ENCODE results near the gene DCHS2. TPM values are rescaled to one million over a fixed set of nuclear protein-coding genes. Genes with fewer than 3 reads are reported as not detected.

The DCHS2 gene
- polyA plus RNA-seq, 6 donors from 2014 or later, result 0.08 to 0.44 (median 0.26) TPM; not detected in 1

DNA sequence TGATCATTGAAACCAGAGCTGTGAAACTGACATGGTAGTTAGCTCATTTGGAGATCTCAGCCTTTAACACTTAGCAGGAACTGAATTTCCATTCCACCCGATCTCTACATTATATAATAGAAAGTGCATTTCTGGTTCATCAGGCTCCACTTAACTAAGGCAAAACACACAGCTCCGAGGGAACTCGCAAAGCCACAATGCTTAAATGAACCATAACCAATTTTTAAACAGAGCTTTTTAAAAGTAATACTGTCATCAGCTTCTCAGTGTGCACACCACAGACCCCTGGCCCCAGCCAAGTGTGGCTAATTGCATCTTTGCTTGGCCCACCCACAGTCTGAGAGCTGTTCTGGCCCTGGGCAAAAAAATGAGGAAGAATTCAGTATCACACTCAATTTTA, 66.1 kb downstream of the DCHS2 start:
- Mint-ChIP-seq H3K9me3 (peaks cover 0 to 1% (median 0%) of the 10 kb centered on the region in 7 donors), H3K4me3 (peak overlapping the region in 4 of 8 donors; percentile 19 to 81 (median 60)), H3K27ac (peak overlapping the region in 3 of 6 donors; percentile 46 to 78 (median 75)), H3K27me3 (peaks cover 15 to 18% (median 16%) of the 10 kb centered on the region in 3 donors), H3K4me1 (peaks cover 25 to 49% (median 30%) of the 10 kb centered on the region in 3 donors), H3K36me3 (no peaks in the 10 kb centered on the region)
- ATAC-seq (ENCODE audit: low read depth in 2 of 2), result peak; percentile 76
- DNase-seq, result peak; percentile 45

DNA sequence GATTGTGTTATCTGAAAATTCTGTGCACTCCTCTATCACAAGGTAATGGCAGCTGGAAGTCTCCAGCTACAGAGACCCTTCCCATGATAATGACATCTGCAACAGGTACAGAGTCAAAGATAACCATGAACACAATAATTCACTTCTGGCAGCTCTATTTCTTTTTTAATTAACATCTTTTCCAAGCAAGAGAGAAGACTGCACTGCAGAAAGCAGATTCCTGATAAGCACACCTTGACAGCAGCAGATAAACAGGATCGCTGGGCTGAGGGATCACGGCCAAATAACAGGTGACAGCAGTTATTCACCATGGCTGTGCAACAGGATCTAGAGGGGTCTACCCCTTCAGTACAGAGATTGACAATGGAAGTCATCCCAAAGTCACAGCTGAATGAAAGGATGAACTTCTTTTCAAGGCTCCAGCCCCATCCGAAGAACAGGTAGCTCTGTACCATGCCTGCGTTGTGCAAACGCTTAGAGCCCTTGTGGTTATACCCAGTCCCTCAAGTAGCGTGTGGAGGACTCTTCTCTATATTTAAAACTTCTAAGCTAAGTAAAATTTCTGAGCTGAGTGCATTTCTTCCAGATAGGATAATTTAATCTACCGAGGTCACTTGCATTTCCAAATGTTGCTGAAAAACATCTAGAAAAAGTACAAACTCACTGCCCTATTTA, 66.7 kb downstream of the DCHS2 start:
- DNase-seq (no peak), ATAC-seq (ENCODE audit: low read depth in 2 of 2) (no peak)
- Mint-ChIP-seq H3K9me3 (peaks cover 0 to 2% (median 0%) of the 10 kb centered on the region in 7 donors), H3K27ac (peak overlapping the region in 1 of 6 donors; percentile 78), H3K36me3 (no peaks in the 10 kb centered on the region), H3K4me3 (peak overlapping the region in 3 of 8 donors; percentile 19 to 81 (median 43)), H3K4me1 (peaks cover 29 to 55% (median 35%) of the 10 kb centered on the region in 3 donors), H3K27me3 (peaks cover 12 to 14% (median 13%) of the 10 kb centered on the region in 3 donors)

DNA sequence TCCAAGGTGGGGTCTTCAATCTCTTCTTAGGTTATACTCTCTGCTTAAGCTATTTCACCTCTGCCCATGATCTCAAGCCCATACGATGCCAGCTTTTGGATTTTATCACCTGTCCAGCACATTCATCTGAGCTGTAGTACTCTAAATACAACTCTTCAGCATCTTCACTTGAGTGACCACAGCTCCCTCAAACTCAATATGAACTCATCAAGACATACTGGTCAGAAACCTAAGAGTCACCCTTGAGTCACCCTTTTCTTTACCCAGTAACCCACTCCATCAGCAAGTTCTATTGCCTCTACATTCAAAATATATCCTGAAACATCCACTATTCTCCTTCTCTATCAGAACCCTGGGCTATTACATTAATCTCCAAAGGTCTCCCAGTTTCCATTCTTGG, 69.4 kb downstream of the DCHS2 start:
- ATAC-seq (ENCODE audit: low read depth in 2 of 2) (no peak), DNase-seq (no peak)
- Mint-ChIP-seq H3K36me3 (no peaks in the 10 kb centered on the region), H3K27me3 (no peaks in the 10 kb centered on the region), H3K9me3 (peaks cover 0 to 7% (median 0%) of the 10 kb centered on the region in 7 donors), H3K4me1 (peaks cover 36 to 61% (median 40%) of the 10 kb centered on the region in 3 donors), H3K4me3 (peak overlapping the region in 5 of 8 donors; percentile 9 to 71 (median 32)), H3K27ac (peak overlapping the region in 2 of 6 donors; percentile 2 to 32)

DNA sequence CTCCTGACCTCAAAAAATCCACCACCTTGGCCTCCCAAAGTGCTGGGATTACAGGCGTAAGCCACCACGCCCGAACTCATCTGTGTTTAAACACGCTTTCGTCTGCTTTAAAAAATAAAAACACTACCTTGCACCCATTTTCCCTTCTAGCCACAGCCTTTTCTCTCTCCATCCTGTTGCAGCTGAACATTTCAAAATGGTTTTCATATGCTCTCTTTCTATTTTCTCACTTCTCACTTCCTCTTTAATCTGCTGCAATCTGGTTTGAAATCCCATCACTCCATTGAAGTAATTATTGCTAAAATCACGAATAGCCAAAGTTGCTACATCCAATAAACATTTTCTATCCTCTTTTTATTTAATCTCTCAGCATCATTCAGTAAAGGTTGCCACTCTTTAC, 70.0 kb downstream of the DCHS2 start:
- ATAC-seq (ENCODE audit: low read depth in 2 of 2) (peak; percentile 33 to 42), DNase-seq (no peak)
- peaks cover 0 to 7% (median 2%) of the 10 kb centered on the region in 7 donors for H3K9me3 Mint-ChIP-seq
- H3K4me1 Mint-ChIP-seq, result peaks cover 42 to 66% (median 46%) of the 10 kb centered on the region in 3 donors
- H3K27me3 Mint-ChIP-seq, result no peaks in the 10 kb centered on the region
- peak overlapping the region in 5 of 6 donors; percentile 0 to 45 (median 2) for H3K27ac Mint-ChIP-seq
- H3K4me3 Mint-ChIP-seq, result peak overlapping the region in 7 of 8 donors; percentile 9 to 71 (median 32)
- H3K36me3 Mint-ChIP-seq, result no peaks in the 10 kb centered on the region

DNA sequence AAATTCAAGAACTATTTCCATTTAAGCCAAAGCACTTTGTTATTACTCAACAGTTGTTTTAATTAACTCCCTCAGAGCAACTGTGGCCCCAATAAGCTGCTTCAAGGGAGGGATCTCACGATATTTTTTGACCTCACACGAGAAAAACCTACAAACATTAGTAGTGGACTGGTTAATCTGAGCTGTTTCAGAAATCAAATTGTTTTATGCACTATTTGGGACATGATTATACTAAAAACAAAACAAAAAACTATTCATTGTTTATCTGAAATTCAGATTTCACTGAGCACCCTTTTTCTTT, 74.3 kb downstream of the DCHS2 start:
- Mint-ChIP-seq H3K27me3 (no peaks in the 10 kb centered on the region), H3K9me3 (peaks cover 0 to 7% (median 2%) of the 10 kb centered on the region in 7 donors), H3K4me1 (peaks cover 39 to 57% (median 43%) of the 10 kb centered on the region in 3 donors), H3K27ac (peak overlapping the region; percentile 98 to 100 (median 99)), H3K36me3 (no peaks in the 10 kb centered on the region), H3K4me3 (peak overlapping the region; percentile 91 to 99 (median 95))
- ATAC-seq (ENCODE audit: low read depth in 2 of 2) (no peak), DNase-seq (no peak)

DNA sequence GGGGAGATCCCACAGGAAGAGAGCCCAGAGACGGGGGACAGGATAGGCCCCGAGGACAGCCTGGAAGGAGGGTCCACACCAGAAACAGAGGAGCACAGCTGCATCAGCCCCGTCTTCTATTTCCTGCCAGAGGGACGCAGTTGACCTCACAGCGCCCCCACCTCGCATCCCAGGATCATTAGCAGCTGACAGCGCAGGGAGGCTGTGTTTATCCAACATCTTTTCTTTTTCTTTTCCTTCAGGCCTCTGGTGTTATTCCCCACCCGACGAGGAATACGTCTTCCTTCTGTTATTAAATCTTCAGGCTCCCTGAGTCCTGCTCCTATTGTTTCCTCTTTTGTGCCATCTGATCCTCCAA, 75.4 kb downstream of the DCHS2 start:
- Mint-ChIP-seq H3K27me3 (no peaks in the 10 kb centered on the region), H3K4me1 (peaks cover 29 to 46% (median 32%) of the 10 kb centered on the region in 3 donors), H3K4me3 (peak overlapping the region; percentile 91 to 99 (median 95)), H3K27ac (peak overlapping the region; percentile 98 to 100 (median 99)), H3K36me3 (peaks cover 0 to 2% of the 10 kb centered on the region in 2 donors), H3K9me3 (peaks cover 0 to 7% (median 2%) of the 10 kb centered on the region in 7 donors)
- DNase-seq (no peak), ATAC-seq (ENCODE audit: low read depth in 2 of 2) (peak; percentile 10 to 13)

DNA sequence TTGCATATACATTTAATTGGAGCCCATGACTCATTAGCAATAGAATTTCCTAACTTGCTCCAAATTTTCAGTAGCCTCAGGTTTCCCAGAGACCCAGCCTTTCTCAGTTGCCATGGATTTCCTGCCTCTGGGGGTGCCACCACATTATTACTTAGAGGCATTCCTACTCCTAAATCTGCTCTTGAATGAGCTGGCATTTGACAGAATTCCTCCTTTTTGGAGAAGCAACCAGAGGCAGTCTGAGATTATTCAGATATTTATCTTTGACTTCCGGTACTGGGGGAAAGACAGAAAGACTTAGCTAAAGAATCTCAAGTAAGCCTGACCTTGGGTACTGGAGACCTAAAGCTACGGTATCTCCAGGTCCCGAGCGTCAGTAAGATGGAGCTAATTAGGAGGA, 76.3 kb downstream of the DCHS2 start:
- Mint-ChIP-seq H3K4me3 (peak overlapping the region in 6 of 8 donors; percentile 37 to 95 (median 66)), H3K27me3 (peaks cover 0 to 6% (median 0%) of the 10 kb centered on the region in 3 donors), H3K9me3 (peaks cover 0 to 9% (median 6%) of the 10 kb centered on the region in 7 donors), H3K27ac (peak overlapping the region in 4 of 6 donors; percentile 44 to 99 (median 83)), H3K36me3 (peaks cover 0 to 10% of the 10 kb centered on the region in 2 donors), H3K4me1 (peaks cover 29 to 39% (median 31%) of the 10 kb centered on the region in 3 donors)
- DNase-seq, result no peak
- ATAC-seq (ENCODE audit: low read depth in 2 of 2), result no peak

DNA sequence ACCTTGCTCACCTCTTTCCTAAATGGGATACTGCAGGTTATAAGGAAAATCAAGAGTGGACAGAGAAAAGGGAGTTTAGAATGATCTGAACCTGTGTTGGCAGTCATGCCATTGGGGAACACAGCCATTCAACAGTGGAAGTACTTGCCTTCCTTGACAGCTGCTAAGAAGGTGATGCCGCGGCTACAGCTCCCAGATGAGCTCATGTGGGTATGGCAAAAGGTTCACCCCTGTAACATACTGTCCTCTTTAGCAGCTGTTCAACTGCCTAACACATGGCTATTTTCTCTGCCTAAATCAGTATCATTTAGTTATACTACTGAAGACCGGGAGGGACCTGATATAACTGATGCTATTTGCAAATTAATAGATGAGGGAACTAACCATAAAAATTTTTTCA, 76.8 kb downstream of the DCHS2 start:
- DNase-seq (no peak), ATAC-seq (ENCODE audit: low read depth in 2 of 2) (no peak)
- H3K36me3 Mint-ChIP-seq, result peaks cover 0 to 10% of the 10 kb centered on the region in 2 donors
- peaks cover 0 to 9% (median 4%) of the 10 kb centered on the region in 7 donors for H3K9me3 Mint-ChIP-seq
- H3K27ac Mint-ChIP-seq, result peak overlapping the region in 2 of 6 donors; percentile 3 to 79
- H3K27me3 Mint-ChIP-seq, result peaks cover 0 to 7% (median 0%) of the 10 kb centered on the region in 3 donors
- H3K4me3 Mint-ChIP-seq, result peak overlapping the region in 2 of 8 donors; percentile 30 to 56
- peaks cover 23 to 34% (median 26%) of the 10 kb centered on the region in 3 donors for H3K4me1 Mint-ChIP-seq

DNA sequence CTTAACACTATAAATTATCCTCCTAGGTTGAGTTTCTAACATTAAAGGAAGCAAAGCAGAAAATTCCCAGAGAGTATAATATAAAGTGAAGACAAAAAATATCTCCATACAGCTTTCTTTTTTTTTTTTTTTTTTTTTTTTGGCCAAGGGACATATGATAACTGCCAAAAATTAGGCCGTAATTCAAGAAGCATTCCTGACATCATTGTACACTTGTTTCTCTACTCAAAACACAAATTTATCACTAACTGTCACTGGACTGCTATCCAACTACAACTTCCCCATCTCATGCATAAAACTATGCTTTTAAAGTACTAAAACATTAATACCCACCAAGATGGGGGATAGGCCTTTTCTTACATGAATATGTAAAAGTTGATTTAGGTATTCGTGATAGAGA, 77.2 kb downstream of the DCHS2 start:
- peaks cover 0 to 11% (median 0%) of the 10 kb centered on the region in 3 donors for H3K27me3 Mint-ChIP-seq
- ATAC-seq (ENCODE audit: low read depth in 2 of 2), result no peak
- H3K4me3 Mint-ChIP-seq, result peak overlapping the region in 2 of 8 donors; percentile 30 to 56

DNA sequence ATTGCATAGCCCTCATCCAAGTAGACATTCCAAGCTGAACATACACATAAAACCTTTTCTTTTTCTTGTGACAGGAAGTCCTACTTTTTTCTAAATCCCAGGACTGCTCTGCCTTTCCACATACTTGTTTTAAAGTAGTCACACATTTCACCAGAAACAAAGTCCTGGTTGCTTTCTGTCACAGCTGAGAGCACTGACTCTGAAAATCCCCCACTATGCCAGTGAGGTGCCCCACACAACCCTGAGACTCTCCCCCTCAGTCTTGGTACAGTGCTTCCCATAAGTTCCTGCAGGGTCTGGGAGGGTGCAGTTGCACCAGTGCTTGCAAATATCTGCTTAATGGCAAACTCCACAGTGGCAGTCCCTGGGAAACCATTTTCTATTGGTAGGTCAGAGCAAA, 84.2 kb downstream of the DCHS2 start:
- Mint-ChIP-seq H3K9me3 (peaks cover 0 to 8% (median 5%) of the 10 kb centered on the region in 7 donors), H3K4me3 (peak overlapping the region in 3 of 8 donors; percentile 32 to 40 (median 35)), H3K36me3 (peaks cover 0 to 10% of the 10 kb centered on the region in 2 donors), H3K27ac (peak overlapping the region in 3 of 6 donors; percentile 24 to 65 (median 59)), H3K4me1 (peaks cover 21 to 27% (median 22%) of the 10 kb centered on the region in 3 donors), H3K27me3 (peaks cover 0 to 13% (median 0%) of the 10 kb centered on the region in 3 donors)
- no peak for DNase-seq
- peak; percentile 42 to 50 for ATAC-seq (ENCODE audit: low read depth in 2 of 2)

More for the DNA sequence above, 77.2 kb downstream of the DCHS2 start:
- peaks cover 0 to 9% (median 4%) of the 10 kb centered on the region in 7 donors for H3K9me3 Mint-ChIP-seq
- H3K4me1 Mint-ChIP-seq, result peaks cover 20 to 32% (median 26%) of the 10 kb centered on the region in 3 donors
- DNase-seq, result no peak
- H3K27ac Mint-ChIP-seq, result peak overlapping the region in 1 of 6 donors; percentile 79
- H3K36me3 Mint-ChIP-seq, result peaks cover 0 to 10% of the 10 kb centered on the region in 2 donors

DNA sequence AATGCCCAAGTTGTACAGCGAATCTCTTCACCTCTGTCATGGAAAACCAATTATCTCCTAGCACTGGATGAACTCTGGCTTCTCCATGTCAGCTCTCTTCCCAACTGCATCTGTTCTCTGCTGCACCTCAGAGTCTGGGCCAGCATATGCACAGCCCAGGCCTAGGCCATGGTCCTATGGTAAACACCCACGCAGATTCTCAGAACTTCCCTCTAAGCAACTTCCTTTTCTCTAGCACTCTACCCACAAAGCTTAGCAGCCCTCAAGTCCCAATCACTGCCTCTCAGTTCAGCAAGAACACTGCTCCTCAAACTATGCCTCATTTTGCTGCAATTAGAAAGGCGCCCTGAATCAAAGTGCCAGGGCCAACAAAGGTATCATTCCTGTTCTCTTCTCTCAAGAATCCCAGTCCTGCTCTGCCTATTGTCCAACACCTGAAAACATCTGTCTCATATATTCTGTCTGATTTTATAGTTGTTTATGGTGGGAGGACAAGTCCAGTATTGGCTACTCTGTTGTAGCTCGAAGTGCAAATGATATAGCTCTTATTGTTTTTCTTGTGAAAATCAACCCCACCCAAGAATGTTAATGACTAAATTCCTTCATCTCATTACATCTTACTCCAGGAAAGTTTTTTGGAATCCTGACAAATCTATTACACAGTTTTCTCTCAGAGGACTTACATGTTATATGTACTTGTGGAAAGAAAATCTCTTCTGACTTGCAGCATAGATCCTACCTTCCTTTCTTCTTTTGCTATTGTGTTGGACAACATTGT, 85.4 kb downstream of the DCHS2 start:
- H3K9me3 Mint-ChIP-seq, result peaks cover 0 to 9% (median 5%) of the 10 kb centered on the region in 7 donors
- ATAC-seq (ENCODE audit: low read depth in 2 of 2) (peak; percentile 99), DNase-seq (peak; percentile 50)
- H3K27me3 Mint-ChIP-seq, result peaks cover 0 to 13% (median 0%) of the 10 kb centered on the region in 3 donors
- H3K27ac Mint-ChIP-seq, result peak overlapping the region in 4 of 6 donors; percentile 19 to 71 (median 48)
- H3K4me3 Mint-ChIP-seq, result peak overlapping the region in 5 of 8 donors; percentile 0 to 37 (median 16)
- H3K36me3 Mint-ChIP-seq, result peaks cover 0 to 9% of the 10 kb centered on the region in 2 donors
- H3K4me1 Mint-ChIP-seq, result peaks cover 21 to 27% (median 22%) of the 10 kb centered on the region in 3 donors

DNA sequence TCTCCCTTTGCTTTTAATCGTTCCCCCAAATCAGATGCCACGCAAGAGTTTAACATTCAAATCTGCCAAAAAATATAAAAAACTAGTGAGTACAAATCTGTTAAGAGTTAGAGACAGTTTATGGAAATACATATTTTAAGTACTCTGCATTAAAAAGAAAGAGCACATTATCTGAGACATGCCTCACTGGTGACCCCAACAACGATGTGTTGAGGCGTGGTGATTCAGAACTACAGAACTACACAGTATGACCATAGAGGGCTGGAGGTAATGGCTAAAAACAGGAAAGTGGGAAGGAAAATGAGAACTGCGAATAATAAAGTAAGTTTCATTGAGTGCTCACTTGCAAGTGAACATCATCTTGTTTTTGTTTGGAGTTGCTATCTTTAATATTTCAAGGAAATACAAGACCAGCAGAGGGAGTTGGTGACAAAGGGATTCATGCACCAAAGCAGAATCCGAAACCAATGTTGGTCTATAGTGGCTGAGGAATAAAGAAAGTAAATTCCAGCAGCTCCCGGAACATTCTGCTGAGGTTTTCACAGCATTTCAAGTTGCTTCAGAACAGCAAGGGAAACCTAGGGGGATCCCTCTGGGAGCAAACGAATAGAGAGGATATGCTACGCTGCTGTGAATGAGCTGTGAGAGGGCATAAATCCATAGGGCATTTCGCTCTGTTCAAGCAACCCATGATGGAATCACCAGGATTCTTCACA, 92.2 kb downstream of the DCHS2 start:
- Mint-ChIP-seq H3K27me3 (peaks cover 4 to 22% (median 9%) of the 10 kb centered on the region in 3 donors), H3K27ac (peak overlapping the region in 1 of 6 donors; percentile 89), H3K4me1 (peaks cover 12 to 24% (median 17%) of the 10 kb centered on the region in 3 donors), H3K4me3 (peak overlapping the region in 3 of 8 donors; percentile 16 to 63 (median 29)), H3K9me3 (peaks cover 0 to 6% (median 0%) of the 10 kb centered on the region in 7 donors), H3K36me3 (no peaks in the 10 kb centered on the region)
- no peak for DNase-seq
- ATAC-seq (ENCODE audit: low read depth in 2 of 2), result peak in 1 of 2 donors; percentile 30

All from naive B cell (primary cell).